Measurements from ENCODE around the gene STUB1. TPM values are rescaled to one million over a fixed set of nuclear protein-coding genes. Genes with fewer than 3 reads are reported as not detected.

The STUB1 gene
- total and polyA plus RNA-seq, 8 donors: 43.5 to 307 (median 156) TPM

- peak within 1 kb of the TSS; percentile 82 to 98 (median 92) for H3K4me3 ChIP-seq
- peaks cover 21 to 30% (median 25%) of the 10 kb centered on the region in 4 donors for H3K4me1 ChIP-seq
- H3K9me3 ChIP-seq: no peaks in the 10 kb centered on the region
- DNase-seq: peak; percentile 95 to 98
- peak within 1 kb of the TSS; percentile 86 to 93 (median 88) for H3K27ac ChIP-seq
- WGBS, 5 donors: 0 to 1% (median 0%) methylated on average over 24 to 78 of the region's 78 CpGs
- intact Hi-C loops (cut with DNase I; ENCODE audit: low total_unique reads): no loop called here
- TF ChIP-seq POLR2A (IDR thresholded peaks at IDR 0.05) (peak in 1 of 4 donors; percentile 56), EP300 (IDR thresholded peaks at IDR 0.05) (no peak), CTCF (IDR thresholded peaks at IDR 0.05) (peak in 5 of 7 experiments; percentile 51 to 93 (median 86)), POLR2AphosphoS5 (IDR thresholded peaks at IDR 0.05) (peak; percentile 45 to 91 (median 73))
- peaks cover 34 to 38% (median 38%) of the 10 kb centered on the region in 4 donors for H3K36me3 ChIP-seq
- no peaks in the 10 kb centered on the region for H3K27me3 ChIP-seq
Measured at GRCh38 chr16:667780-668518, 12.3 kb upstream of the STUB1 start, which contains the start of gene RHOT2. Gene RHOT2, plus strand, starts transcription at chr16:668132. Its CDS starts 68 bp downstream, at chr16:668200.

DNA sequence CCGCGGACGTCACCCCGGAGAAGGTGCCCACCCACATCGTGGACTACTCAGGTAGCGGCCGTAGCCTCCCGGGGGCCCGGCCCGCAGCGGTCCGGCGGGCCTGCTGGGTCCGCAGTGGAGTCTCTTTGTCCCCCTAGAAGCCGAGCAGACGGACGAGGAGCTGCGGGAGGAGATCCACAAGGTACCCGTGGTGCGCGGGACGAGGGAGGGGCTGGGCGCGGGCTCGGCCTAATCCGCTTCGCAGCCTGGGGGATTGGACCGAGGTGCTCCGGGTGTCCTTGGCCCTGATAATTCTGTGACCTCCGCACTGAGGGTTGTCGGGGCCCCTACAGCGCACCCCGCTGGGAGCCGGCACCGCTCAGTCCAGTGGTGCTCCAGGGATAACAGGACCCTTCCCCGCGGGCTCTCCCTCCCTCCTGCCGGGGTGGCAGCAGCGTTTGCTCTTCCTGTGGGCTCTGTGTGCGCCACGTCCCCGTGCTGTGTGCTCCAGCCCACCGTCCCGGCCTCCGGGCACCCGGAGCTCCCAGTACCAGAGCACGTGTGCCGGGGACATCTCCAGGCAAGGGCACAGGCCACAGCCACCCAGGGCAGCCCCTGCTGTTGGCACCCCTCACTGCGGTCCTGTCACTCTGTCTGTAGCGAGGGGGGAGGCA is 11.6 kb upstream of the STUB1 start:
- no peaks in the 10 kb centered on the region for H3K27me3 ChIP-seq
- H3K9me3 ChIP-seq: no peaks in the 10 kb centered on the region
- intact Hi-C loops (cut with DNase I; ENCODE audit: low total_unique reads): no loop called here
- no peak for TF ChIP-seq CTCF (IDR thresholded peaks at IDR 0.05)
- no peak for TF ChIP-seq POLR2A (IDR thresholded peaks at IDR 0.05)
- peaks cover 21 to 30% (median 25%) of the 10 kb centered on the region in 4 donors for H3K4me1 ChIP-seq
- peak overlapping the region; percentile 82 to 98 (median 92) for H3K4me3 ChIP-seq
- WGBS, 5 donors: 3 to 8% (median 5%) methylated on average over 36 to 50 of the region's 50 CpGs
- H3K36me3 ChIP-seq: peaks cover 41 to 45% (median 45%) of the 10 kb centered on the region in 4 donors
- H3K27ac ChIP-seq: peak overlapping the region; percentile 86 to 93 (median 88)
- no peak for DNase-seq

DNA sequence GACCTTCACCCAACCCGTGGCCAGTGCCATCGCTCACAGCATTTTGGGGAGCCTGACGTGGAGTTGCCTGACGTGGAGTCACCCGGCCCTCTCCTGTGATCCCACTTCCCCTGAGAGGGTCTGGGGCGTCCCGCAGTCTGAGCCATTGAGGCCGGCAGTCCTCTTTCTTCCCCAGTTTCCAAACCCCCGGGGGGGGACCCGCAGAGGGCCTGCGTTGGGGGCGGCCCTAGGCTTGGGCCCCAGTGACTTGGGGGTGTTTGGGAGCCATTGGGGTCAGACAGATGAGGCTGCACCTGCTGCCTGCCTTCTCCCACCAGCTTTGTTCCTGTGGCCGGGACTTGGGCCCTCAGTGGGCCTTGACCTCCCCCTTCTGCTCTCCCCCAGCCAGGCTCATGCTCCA is 10.5 kb upstream of the STUB1 start:
- no peak for TF ChIP-seq CTCF (IDR thresholded peaks at IDR 0.05)
- no peak for TF ChIP-seq POLR2A (IDR thresholded peaks at IDR 0.05)
- no peak for TF ChIP-seq POLR2AphosphoS5 (IDR thresholded peaks at IDR 0.05)
- no peak for TF ChIP-seq EP300 (IDR thresholded peaks at IDR 0.05)
- Histone ChIP-seq H3K9me3 (no peaks in the 10 kb centered on the region), H3K4me3 (peak overlapping the region in 1 of 4 donors; percentile 82), H3K27me3 (no peaks in the 10 kb centered on the region), H3K4me1 (peaks cover 22 to 39% (median 29%) of the 10 kb centered on the region in 4 donors), H3K27ac (no peak overlapping the region), H3K36me3 (peaks cover 44 to 53% (median 52%) of the 10 kb centered on the region in 4 donors)
- no peak for DNase-seq
- intact Hi-C loops (cut with DNase I; ENCODE audit: low total_unique reads): no loop called here
- WGBS, 5 donors: 93 to 96% (median 95%) methylated on average over 8 to 13 of the region's 13 CpGs

DNA sequence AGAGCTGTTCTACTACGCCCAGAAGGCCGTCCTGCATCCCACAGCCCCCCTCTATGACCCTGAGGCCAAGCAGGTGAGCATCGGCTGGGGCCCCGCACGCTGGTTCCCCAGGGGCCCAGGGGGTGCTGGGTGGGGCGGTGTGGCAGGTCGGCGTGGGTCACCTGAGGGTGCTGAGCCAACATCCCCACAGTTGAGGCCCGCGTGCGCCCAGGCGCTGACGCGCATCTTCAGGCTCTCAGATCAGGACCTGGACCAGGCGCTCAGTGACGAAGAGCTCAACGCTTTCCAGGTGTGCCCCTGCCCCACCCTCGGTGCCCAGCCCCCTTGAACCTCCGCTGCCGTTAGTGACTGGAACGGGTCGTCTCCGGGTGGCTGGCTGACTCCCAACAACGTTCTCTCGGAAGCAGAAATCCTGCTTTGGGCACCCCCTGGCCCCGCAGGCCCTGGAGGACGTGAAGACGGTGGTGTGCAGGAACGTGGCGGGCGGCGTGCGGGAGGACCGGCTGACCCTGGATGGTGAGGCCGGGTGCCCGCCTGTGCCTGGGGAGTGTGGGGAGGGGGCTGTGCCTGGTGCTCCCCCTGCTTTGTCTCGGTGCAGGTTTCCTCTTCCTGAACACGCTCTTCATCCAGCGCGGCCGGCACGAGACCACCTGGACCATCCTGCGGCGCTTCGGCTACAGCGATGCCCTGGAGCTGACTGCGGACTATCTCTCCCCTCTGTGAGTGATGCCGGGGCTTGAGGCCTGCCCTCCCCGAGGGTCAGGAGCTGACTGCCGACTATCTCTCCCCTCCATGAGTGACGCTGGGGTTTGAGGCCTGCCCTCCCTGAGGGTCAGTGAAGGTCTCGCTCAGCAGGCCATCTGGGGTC is 9.5 kb upstream of the STUB1 start:
- Histone ChIP-seq H3K27ac (no peak overlapping the region), H3K36me3 (peaks cover 44 to 53% (median 52%) of the 10 kb centered on the region in 4 donors), H3K27me3 (peaks cover 0 to 9% (median 0%) of the 10 kb centered on the region in 3 donors), H3K4me1 (peaks cover 32 to 50% (median 40%) of the 10 kb centered on the region in 4 donors), H3K4me3 (no peak overlapping the region), H3K9me3 (no peaks in the 10 kb centered on the region)
- TF ChIP-seq CTCF (IDR thresholded peaks at IDR 0.05): no peak
- DNase-seq: no peak
- intact Hi-C loops (cut with DNase I; ENCODE audit: low total_unique reads): no loop called here
- WGBS, 5 donors: 90 to 92% (median 91%) methylated on average over 43 to 52 of the region's 52 CpGs

Data from stomach (tissue), 9 donors.